HG02623 (cell line): ENCODE data around the gene GSTA5.
"Not testable (repeated sequence)": the region's sequence is repeated elsewhere in the genome, so short reads cannot be mapped to it uniquely, and the experiment has no call there.

Experiments
- ATAC-seq: cut with Tn5 transposase; IDR thresholded peaks from one replicate; pipeline ENCODE4 v1.9.1; 2021; ENCODE audit warnings: moderate library complexity; ENCODE audit not compliant: unreplicated experiment

The GSTA5 gene

DNA sequence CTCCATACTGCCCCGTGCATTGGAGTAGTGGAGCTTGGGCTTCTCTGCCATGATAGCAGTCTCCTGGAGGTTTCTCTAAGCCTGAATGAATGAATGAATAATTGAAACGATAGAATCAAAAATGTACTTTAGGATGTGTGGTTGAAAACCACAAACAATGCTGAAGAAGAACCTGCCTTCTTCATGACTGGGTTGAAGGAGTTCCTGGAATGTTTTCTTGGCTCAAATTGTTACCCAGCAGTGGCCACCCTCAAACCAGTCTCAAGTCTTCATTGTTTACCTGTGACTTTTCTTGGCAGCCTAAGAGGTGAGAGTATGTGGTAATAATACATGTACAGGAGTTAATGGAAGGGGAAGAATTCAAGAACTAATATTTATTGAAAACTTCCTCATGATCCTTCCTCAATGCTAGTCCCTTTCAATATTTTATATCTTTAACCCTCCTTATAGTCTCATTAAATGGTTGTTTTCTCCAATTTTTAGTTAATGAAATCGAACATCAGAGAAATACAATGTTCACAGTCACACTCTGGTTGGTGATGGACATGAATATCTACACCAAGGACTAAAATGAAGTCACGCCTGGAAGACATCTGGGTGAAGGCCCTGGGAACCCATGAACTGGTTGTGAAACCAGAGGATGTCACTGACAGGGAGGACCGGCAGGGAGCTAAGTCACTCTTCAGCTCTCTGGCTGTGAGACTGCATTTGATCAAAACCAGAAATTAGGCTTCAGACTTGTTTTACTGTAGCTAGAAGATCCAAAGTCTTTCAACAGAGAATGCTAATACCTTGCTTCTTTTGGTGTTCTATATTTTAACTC lies at the start of gene GSTA5:
GSTA5 (minus strand) TSS at position 51 of the 823 bp plus-strand sequence.
- no peak for ATAC-seq

DNA sequence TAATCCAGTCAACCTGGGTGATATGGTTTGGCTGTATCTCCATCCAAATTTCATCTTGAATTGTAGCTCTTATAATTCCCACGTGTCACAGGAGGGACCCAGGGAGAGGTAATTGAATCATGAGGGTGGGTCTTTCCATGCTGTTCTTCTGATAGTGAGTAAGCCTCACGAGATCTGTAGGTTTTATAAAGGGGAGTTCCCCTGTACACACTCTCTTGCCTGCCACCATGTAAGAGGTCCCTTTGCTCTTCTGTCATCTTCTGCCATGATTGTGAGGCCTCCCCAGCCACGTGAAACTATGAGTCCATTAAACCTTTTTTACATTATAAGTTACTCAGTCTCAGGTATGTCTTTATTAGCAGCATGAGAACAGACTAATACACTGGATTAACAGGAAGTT lies 49.4 kb upstream of the GSTA5 start:
- ATAC-seq: no peak

DNA sequence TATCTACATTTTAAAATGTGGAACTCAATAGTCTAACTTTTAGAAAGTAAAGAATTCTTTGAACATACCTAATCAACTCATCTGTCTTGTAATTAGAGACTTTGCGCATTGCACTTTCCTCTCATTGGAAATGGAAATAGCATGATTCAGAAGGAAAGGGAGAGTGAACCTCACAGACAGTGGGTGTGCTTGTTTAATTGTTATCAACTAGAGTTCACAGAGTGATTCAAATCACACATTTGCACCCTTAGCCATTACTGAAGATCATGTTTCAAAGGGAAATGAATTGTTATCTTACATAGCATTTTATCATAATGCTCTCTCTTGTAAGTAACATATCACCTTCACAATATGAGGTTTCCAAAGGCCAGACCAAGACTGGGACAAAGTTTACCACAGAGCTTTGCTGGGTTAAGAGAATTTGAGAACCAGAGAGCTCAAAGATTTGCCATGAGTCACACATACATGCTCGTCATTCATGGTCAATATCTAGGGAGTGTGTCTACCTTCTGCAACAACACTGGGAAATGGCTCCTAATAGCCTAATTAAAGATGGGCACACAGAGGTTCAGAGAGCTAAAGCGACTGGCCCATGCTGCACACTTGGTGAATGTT lies 47.4 kb upstream of the GSTA5 start:
- ATAC-seq: no peak

- ATAC-seq: peak; percentile 99
Measured at GRCh38 chr6:52881996-52882841, 41.6 kb upstream of the GSTA5 start.

DNA sequence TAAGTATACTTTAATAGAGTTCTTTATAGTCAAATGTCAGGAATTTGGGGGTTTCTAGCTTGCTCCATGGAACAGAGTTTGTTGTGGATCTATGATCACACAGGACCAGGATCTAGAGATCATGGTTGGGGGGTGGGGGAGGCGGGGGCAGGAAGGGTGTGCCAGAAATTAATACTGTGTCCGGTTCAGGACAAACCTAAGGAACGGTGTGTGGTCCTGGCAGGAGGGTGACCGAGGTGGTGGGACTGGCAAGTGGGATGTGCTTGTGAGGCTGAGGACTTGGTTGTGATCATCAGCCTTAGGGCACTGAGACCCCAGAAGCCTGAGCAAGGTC lies 41.0 kb upstream of the GSTA5 start:
- ATAC-seq: no peak

GRCh38 chr6:52877786-52878185 lies 37.2 kb upstream of the GSTA5 start:
- ATAC-seq: no peak

GRCh38 chr6:52877168-52877567 lies 36.6 kb upstream of the GSTA5 start:
- ATAC-seq: no peak

DNA sequence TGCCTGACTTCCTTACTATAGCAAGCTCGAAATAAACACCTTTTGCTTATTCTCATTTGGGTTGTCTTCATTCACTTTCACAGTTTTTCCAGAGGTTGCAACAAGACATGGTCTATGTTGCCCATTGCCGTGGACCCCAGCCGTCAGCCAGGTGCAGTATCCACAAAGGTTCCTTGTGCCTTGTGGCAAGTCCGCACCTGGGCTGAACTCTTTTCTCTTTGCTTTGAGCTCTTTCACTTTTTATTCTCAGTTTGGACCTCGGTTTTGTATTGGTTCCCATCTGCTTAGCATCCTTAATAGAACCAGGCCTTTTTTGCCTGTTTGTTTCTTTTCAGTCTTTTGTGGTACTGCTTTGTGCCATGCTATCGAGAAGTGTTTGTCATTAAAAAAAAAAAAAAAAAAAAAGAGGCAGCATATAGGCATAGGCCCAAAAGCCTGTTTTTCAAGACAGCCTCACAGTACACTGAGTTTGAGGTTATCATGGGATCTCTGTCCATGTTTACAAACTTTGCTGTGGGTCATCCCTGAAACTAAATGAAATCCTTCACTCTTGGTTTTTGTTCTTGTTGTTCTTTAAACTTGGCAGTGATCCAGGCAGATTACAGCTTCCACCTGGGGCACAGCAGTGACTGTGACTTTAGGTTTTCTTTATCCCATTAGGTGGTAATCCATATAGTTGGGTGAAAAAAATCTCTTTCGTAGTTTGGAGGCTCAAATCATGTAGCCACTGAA lies 35.6 kb upstream of the GSTA5 start:
- no peak for ATAC-seq

- no peak for ATAC-seq
Measured at GRCh38 chr6:52872031-52872430, 31.4 kb upstream of the GSTA5 start.

DNA sequence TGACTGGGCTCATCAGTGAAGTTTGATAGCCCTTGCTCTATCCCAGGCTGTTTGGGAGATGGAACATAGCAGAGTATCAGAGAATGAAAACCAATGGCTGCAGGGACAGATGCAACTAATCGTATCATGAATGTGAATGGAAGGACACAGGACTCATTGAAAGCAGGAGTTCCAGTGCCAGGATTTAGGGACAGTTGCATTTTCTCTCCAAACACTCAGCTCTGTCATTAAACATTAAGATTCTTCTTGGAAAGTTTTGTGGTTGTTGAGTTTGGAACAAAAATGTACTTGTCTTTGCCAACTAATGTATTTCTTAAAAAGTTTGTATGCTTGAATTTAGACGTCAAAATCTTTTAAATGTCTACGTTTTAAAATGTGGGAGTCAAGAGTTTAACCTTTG lies 31.0 kb upstream of the GSTA5 start:
- no peak for ATAC-seq

DNA sequence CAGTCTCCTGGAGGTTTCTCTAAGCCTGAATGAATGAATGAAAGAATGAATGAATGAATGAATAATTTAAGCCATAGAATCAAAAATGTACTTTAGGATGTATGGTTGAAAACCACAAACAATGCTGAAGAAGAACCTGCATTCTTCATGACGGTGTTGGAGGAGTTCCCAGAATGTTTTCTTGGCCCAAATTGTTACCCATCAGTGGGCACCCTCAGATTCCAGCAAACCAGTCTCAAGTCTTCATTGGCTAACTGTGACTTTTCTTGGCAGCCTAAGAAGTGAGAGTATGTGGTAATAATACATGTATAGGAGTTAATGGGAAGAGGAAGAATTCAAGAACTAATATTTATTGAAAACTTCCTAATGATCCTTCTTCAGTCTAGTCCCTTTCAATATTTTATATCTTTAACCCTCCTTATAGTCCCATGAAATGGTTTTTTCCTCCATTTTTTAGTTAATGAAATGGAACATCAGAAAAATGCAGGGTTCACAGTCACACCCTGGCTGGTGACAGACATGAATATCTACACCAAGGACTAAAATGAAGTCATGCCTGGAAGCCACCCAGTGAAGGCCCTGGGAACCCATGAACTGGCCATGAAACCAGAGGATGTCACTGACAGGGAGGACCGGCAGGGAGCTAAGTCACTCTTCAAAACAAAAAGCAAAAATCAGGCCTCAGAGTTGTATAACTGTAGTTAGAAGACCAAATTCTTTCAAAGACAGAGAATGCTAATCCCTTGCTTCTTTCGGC lies 29.9 kb upstream of the GSTA5 start:
- ATAC-seq: not testable (repeated sequence)

- ATAC-seq: not testable (repeated sequence)
Measured at GRCh38 chr6:52868899-52869298, 28.3 kb upstream of the GSTA5 start.

- ATAC-seq: no peak
Measured at GRCh38 chr6:52868240-52868639, 27.6 kb upstream of the GSTA5 start.

- not testable (repeated sequence) for ATAC-seq
Measured at GRCh38 chr6:52861151-52861550, 20.5 kb upstream of the GSTA5 start.

- ATAC-seq: no peak
Measured at GRCh38 chr6:52858416-52858815, 17.8 kb upstream of the GSTA5 start.

GRCh38 chr6:52856137-52856536 lies 15.5 kb upstream of the GSTA5 start:
- ATAC-seq: not testable (repeated sequence)

DNA sequence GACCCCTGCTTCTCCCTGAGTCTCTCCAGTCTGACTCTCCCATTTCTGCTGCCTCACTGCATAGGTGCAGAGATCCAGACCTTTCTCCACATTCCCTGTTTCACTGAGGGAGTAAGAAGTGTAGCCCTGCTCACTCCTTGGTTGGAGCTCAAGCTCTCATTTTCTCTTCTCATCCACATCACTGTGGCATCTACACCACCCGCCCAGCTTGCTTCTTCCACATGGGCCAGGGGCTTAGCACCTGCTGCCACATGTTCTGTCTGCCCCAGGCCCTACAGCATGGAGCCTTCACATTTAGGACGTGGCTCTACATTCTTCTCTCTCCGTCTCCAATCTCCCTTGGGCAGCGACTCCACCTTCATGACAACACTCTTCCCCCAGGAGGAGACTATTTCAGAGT lies 8.5 kb upstream of the GSTA5 start:
- ATAC-seq: no peak

GRCh38 chr6:52846002-52846401 lies 5.4 kb upstream of the GSTA5 start:
- ATAC-seq: no peak

DNA sequence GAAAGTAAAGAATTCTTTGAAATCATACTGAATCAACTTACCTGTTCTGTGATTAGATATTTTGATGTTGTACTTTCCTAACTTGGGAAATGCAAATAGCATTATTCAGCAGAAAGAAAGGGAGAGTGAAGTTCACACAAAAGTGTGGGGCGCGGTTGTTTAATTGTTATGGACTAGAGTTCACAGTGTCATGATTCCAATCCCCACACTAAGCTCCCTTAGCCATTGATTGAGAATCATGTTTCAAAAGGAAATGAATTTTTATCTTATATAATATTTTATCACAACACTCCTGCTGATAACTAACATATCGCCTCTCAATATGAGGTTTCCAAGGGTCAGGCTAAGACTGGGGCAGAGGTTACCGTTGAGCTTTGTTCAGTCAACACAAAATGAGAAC lies 3.0 kb upstream of the GSTA5 start:
- ATAC-seq: no peak
